OCI-LY1 (cell line): ENCODE results near the gene TUBGCP2.

Experiments used
- CTCF ChIP-seq: fragments of 200-600 bp; sonication (generic), shearing (Covaris generic); IDR thresholded peaks from 2 replicates; pipeline ENCODE4 v1.5.1; 2017; ENCODE audit warnings: mild to moderate bottlenecking, antibody characterized with exemption, low read length, moderate library complexity, mixed read lengths
- EZH2 ChIP-seq: fragments of 200-600 bp; sonication (generic), shearing (Covaris generic); IDR thresholded peaks from 2 replicates; pipeline ENCODE4 v1.8.0; 2017; ENCODE audit warnings: borderline replicate concordance, mixed run types, mild to moderate bottlenecking, antibody characterized with exemption, low read length, moderate library complexity, mixed read lengths

GRCh38 chr10:133275684-133276092 lies 33.0 kb downstream of the TUBGCP2 start:
- TF ChIP-seq CTCF: peak; percentile 39; the same call in 1 of the 2 replicates
- no peak for TF ChIP-seq EZH2
